GM12872 (cell line): Measurements from ENCODE around the gene TPPP2.

Experiments
- TF ChIP-seq, protein P1 (sequence below): IDR thresholded peaks from 3 replicates; pipeline ENCODE4 v1.5.1; 2011; ENCODE audit warnings: low read depth, mild to moderate bottlenecking, low read length, moderate library complexity; ENCODE audit not compliant: insufficient read depth

Gene TPPP2

DNA sequence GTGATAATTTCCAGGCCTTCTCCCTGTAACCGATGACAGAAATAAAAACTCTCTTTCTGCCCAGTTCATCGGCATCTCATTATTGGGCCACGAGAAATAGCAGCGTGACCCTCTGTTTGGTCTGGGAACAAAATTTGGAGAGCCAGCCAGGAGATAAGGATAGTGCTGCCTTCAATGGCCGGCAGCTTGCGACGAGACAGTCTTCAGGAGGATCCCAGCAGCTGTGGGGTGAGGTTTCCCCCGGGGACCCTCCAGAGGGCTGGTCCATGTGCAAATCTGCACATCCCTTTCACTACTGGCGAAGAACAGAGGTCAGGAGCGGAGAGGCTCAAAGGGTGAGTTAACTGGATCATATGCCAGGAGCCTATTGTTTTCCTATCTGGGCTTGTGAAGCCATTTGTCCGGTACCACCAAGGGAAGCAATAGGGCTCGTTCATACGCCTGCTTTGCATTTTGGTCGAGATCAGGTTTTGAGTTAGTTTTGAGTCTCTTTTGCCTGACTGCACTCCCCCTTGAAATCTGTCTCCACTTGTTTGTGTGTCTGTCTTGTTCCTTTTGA is 26.1 kb upstream of the TPPP2 start:
- TF ChIP-seq, protein P1, sequence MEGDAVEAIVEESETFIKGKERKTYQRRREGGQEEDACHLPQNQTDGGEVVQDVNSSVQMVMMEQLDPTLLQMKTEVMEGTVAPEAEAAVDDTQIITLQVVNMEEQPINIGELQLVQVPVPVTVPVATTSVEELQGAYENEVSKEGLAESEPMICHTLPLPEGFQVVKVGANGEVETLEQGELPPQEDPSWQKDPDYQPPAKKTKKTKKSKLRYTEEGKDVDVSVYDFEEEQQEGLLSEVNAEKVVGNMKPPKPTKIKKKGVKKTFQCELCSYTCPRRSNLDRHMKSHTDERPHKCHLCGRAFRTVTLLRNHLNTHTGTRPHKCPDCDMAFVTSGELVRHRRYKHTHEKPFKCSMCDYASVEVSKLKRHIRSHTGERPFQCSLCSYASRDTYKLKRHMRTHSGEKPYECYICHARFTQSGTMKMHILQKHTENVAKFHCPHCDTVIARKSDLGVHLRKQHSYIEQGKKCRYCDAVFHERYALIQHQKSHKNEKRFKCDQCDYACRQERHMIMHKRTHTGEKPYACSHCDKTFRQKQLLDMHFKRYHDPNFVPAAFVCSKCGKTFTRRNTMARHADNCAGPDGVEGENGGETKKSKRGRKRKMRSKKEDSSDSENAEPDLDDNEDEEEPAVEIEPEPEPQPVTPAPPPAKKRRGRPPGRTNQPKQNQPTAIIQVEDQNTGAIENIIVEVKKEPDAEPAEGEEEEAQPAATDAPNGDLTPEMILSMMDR = no peak

- TF ChIP-seq, protein P1 = no peak
Measured at GRCh38 chr14:21011136-21011535, 18.9 kb upstream of the TPPP2 start.

DNA sequence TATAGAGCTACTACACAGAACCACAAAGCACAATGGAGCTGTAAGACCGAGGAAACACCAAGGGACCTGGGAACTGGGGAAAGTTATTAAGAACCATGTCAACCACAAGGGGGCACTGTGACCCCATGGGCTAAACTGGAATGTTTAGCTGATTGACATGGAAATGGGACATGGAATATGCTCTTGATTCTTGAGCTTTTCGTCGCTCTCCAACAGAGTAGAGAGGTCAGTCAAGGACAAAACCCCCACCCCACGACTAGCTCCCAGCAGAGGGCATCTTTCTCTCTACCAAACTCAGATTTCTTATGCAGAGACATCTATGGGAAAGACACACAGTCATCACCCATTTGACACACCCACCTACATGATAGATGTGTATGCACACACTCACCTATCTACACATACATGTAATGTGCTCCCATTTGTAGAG is 15.2 kb upstream of the TPPP2 start:
- TF ChIP-seq, protein P1 = peak; percentile 84

- TF ChIP-seq, protein P1 = no peak
Measured at GRCh38 chr14:21015312-21015711, 14.7 kb upstream of the TPPP2 start.

DNA sequence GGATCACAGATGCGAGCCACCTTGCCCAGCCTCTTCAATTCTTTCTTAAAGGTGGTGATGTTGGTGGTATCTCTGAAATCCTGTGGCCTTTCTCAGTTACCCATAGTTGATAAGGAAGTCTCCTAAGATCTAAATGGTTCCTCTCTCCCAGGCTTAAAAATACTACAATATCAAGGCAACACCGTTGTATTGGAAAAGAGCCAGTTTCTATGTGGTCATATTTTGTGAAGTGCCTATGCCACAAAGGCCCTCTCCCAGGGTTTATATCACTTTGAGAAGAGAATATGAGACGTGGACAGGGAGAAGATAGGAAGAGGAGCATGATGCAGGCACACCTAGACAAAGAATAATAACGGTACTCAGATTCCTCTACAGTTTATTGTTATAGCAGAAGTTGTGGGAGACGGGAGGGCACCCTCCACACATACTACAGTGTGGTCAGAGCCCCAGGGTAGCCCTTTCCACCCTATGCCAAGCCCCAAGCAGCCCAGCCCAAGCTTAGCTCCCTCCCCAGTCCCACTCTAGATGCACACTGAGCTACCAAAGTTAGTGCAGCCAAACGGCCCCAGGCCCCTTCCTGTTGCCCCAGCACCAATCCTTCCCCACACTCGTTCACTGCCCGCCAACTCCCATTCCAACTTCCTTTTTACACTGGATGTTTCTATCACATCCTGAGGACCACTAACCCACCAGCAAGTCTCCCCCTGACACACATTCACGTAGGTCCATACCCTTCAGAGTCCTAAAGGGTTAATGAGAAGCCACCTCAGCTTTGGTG is 13.4 kb upstream of the TPPP2 start:
- TF ChIP-seq, protein P1 = no peak

DNA sequence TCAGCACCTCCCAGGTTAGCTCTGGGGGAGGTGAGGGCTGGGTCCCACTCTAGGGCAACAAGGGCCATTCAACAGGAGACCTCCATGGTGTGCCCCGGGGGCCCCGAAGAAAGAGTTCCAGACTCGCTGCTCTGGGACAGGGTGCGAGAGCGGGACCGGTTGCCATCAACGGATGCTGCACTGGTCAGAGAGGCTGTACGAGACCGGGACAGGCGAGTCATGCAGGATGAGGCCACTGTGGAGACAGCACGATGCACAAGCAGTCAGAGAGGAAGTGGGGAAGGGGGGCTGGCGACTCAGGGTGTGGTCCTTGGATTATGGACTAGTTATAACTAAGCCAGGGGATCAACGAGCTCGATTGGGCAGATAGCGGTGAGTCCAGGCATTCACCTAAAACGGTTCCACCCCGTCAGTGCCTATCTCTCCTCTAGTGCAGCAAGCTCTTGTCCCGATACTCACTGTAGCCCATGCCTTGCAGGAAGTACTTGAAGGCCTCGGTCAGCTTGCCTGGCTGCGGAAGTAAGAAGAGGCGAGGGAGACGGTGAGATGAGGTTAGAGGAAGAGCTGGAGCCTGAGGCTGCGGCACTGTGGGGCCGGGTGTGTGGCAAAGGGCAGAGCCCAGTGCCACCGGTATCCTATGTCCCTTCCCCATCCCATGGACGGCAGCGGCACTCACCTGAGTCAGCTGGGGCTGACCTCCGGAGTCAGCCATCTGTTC is 12.3 kb upstream of the TPPP2 start:
- TF ChIP-seq, protein P1 = no peak

GRCh38 chr14:21018286-21018685 is 11.7 kb upstream of the TPPP2 start:
- TF ChIP-seq, protein P1 = no peak
